RWPE2 (cell line): ENCODE measurements around the gene COL4A2.

ENCODE experiments used
- ATAC-seq: fragments of 200-7000 bp; cut with Tn5 transposase; 3 replicates; pipeline ENCODE4 v1.9.1; 2021; ENCODE audit warnings: low read depth
- DNase-seq: peaks from one replicate; pipeline ENCODE4 v3.0.0-alpha.2; 2020; ENCODE audit warnings: low spot score
- H3K27ac ChIP-seq: fragments of 450-650 bp; 2 replicates; pipeline ENCODE4 v1.5.1; 2017; ENCODE audit warnings: mild to moderate bottlenecking; ENCODE audit not compliant: poor library complexity, severe bottlenecking
- H3K27me3 ChIP-seq: fragments of 250-450 bp; sonication (Bioruptor Pico); 2 replicates; pipeline ENCODE4 v1.5.1; 2021; ENCODE audit warnings: mild to moderate bottlenecking, moderate library complexity; ENCODE audit not compliant: insufficient read depth, poor library complexity, severe bottlenecking
- H3K36me3 ChIP-seq: fragments of 250-450 bp; sonication (Bioruptor Pico); 2 replicates; pipeline ENCODE4 v1.5.1; 2020; ENCODE audit warnings: low read depth, mild to moderate bottlenecking, moderate library complexity
- H3K4me1 ChIP-seq: fragments of 250-450 bp; sonication (Bioruptor Pico); 2 replicates; pipeline ENCODE4 v1.5.1; 2021; ENCODE audit warnings: mild to moderate bottlenecking, moderate library complexity; ENCODE audit not compliant: insufficient read depth, poor library complexity, severe bottlenecking
- H3K4me3 ChIP-seq: fragments of 250-450 bp; sonication (Bioruptor Pico); 2 replicates; pipeline ENCODE4 v1.5.1; 2021; ENCODE audit warnings: mild to moderate bottlenecking, moderate library complexity; ENCODE audit not compliant: severe bottlenecking
- H3K9me3 ChIP-seq: fragments of 250-450 bp; sonication (Bioruptor Pico); 2 replicates; pipeline ENCODE4 v1.5.1; 2021; ENCODE audit warnings: mild to moderate bottlenecking, moderate library complexity; ENCODE audit not compliant: severe bottlenecking
- TF ChIP-seq, protein P1 (sequence below): fragments of 450-650 bp; IDR thresholded peaks from one replicate; pipeline ENCODE4 v1.5.1; 2017; ENCODE audit warnings: mild to moderate bottlenecking, moderate library complexity; ENCODE audit not compliant: poor library complexity, severe bottlenecking

Gene COL4A2

DNA sequence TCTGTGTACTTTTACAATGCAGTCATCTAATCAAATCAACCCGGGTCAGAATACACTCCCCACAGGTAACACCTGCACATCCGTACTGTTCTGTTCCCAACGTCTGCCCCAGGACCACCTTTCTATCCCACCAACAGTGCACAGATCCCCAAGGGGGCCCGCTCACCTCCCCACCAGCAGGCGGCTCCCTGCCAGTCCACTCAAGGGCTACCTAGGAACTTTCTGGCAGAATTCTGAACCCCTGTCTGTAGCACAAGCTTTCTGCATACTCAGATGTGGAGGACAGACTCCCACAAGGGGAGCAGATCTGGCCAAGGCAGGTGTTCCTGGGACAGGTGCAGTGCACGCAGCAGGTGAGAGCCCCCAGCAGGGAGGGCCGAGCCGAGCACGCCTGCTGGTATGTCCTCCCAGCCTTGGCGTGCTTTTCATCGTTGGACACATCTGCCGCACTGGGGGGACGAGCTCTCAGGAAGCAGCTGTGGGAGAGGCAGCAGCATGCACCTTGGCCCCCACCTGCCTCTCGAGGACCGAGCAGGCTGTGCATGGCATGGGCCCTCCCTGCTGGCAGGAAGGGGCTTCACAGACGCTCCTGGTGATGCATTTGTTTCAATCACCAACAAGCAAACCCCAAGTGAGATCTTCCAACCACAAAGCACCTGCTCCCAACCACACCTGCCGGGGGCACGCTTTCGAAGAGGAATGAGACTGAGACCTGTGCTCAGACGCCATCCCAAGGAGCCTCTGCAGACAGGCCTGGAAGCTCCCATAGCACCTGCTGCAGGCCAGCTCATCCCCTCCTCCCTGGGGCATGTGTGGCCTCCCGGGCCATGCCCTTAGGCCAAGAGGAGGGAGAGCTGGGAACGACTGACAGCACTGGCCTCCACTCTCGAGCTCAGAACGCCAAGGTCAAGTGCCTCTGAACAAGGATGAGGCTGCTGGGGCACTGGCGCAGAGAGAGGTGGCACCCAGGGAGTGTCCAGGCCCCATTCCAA lies 218.5 kb downstream of the COL4A2 start:
- Histone ChIP-seq H3K9me3 (no peaks in the 10 kb centered on the region), H3K4me3 (no peak overlapping the region), H3K36me3 (0 out of 2 replicates have a peak, but pooled peaks cover 4% of the 10 kb centered on the region), H3K27me3 (no peaks in the 10 kb centered on the region), H3K27ac (no peak overlapping the region), H3K4me1 (peaks cover 10% of the 10 kb centered on the region)
- TF ChIP-seq, protein P1, sequence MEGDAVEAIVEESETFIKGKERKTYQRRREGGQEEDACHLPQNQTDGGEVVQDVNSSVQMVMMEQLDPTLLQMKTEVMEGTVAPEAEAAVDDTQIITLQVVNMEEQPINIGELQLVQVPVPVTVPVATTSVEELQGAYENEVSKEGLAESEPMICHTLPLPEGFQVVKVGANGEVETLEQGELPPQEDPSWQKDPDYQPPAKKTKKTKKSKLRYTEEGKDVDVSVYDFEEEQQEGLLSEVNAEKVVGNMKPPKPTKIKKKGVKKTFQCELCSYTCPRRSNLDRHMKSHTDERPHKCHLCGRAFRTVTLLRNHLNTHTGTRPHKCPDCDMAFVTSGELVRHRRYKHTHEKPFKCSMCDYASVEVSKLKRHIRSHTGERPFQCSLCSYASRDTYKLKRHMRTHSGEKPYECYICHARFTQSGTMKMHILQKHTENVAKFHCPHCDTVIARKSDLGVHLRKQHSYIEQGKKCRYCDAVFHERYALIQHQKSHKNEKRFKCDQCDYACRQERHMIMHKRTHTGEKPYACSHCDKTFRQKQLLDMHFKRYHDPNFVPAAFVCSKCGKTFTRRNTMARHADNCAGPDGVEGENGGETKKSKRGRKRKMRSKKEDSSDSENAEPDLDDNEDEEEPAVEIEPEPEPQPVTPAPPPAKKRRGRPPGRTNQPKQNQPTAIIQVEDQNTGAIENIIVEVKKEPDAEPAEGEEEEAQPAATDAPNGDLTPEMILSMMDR: no peak
- ATAC-seq: no peak
- no peak for DNase-seq

DNA sequence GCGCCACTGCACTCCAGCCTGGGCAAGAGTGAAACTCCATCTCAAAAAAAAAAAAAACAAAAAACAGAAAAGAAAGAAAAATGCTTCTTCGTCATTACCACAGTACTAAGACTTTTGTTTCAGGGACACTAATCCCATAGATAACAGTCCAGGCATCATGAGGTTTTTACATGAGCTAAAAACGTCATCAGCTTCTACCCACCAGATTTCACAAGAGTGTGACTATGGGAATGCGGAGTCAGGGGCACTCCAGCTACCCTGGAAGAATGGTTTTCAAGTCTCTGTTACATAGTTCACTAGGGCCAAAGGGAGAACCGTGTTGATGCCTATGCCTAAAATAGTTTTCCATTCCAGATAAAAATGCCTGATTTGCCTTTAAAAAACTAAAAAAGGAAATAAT lies 221.3 kb downstream of the COL4A2 start:
- H3K9me3 ChIP-seq: no peaks in the 10 kb centered on the region
- DNase-seq (no peak), ATAC-seq (no peak)
- H3K27me3 ChIP-seq: no peaks in the 10 kb centered on the region
- TF ChIP-seq, protein P1: no peak
- no peak overlapping the region for H3K27ac ChIP-seq
- peaks cover 10% of the 10 kb centered on the region for H3K4me1 ChIP-seq
- 0 out of 2 replicates have a peak, but pooled peaks cover 2% of the 10 kb centered on the region for H3K36me3 ChIP-seq
- H3K4me3 ChIP-seq: no peak overlapping the region

DNA sequence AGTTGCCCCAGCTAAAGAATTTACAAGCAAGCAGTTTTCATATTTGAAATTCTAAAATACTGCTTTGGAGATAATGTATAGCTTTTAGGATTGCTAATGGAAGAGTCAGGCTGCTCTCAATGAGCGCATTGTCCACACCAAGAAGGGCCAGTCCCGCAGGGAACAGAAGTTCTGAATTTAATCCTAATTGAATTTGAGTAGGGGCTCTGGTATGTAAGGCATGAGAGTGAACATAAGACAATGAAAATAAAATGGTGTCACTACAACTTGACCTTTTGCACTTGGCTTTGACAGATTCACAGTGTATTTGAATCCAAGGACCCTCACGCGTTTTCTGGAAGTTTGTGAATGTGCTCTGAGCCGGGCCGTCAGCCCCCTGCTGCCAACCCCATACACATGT lies 221.8 kb downstream of the COL4A2 start:
- Histone ChIP-seq H3K9me3 (no peaks in the 10 kb centered on the region), H3K4me1 (peaks cover 10% of the 10 kb centered on the region), H3K27me3 (no peaks in the 10 kb centered on the region), H3K27ac (no peak overlapping the region), H3K36me3 (no peaks in the 10 kb centered on the region), H3K4me3 (no peak overlapping the region)
- ATAC-seq (no peak), DNase-seq (no peak)
- TF ChIP-seq, protein P1: no peak

DNA sequence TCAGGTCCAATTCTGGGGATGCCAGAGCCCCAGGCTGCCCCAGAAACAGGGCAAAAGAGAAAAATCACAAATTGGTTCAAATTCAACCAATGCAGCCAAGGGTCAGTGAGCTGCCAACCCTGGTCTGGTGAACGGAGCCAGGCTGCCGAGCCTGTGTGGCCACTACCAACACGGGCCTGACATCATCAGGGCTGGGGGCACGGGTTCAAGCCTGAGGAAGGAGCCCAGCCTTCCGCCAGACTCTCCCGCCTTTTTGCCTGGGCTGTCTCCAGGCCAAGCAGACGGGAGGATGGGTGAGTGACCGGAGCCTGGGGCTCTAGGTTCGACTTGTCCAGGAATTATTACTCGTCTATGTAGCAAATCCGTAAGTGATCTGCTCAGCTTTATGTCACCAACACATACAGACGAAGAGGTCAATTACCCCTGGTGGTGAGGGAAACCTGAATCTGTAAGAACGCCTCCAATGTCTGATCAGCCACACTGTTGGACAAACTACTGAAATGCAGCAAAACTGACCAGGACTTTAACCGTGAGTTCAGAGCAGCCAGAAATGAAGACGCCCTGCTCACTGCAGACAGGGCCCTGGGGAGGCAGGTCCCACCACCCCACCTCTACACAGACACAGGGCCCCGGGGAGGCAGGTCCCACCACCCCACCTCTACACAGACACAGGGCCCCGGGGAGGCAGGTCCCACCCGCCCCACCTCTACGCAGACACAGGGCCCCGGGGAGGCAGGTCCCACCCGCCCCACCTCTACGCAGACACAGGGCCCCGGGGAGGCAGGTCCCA lies 222.6 kb downstream of the COL4A2 start:
- Histone ChIP-seq H3K9me3 (no peaks in the 10 kb centered on the region), H3K4me1 (peaks cover 7% of the 10 kb centered on the region), H3K27ac (no peak overlapping the region), H3K4me3 (no peak overlapping the region), H3K27me3 (no peaks in the 10 kb centered on the region), H3K36me3 (no peaks in the 10 kb centered on the region)
- ATAC-seq: no peak
- TF ChIP-seq, protein P1: no peak
- DNase-seq: no peak
